Gastrocnemius medialis (tissue), 4 donors: ENCODE measurements around the gene SMYD3. TPM values are rescaled to one million over a fixed set of nuclear protein-coding genes. Genes with fewer than 3 reads are reported as not detected.

Experiments used
- ATAC-seq, 2 donors: fragments of 150-250 bp; one replicate each; pipeline ENCODE4 v1.9.1; 2016
- DNase-seq, 2 donors: peaks; one replicate each; pipeline ENCODE4 v3.0.0-alpha.2; 2019
- H3K27ac ChIP-seq, 4 donors: fragments of 200-600 bp; sonication (generic); 1 replicate in 1 of 4; 2 replicates in 3 of 4; pipeline ENCODE4 v1.5.1; 2016 to 2018; ENCODE audit warnings: mild to moderate bottlenecking in 2 of 4, moderate library complexity in 1 of 4
- H3K27me3 ChIP-seq, 3 donors: fragments of 200-600 bp; sonication (generic) in 2 of 3; 1 replicate in 1 of 3; 2 replicates in 2 of 3; pipeline versions ENCODE4 v1.5.1 to v1.6.0; 2016 to 2019; ENCODE audit warnings: mild to moderate bottlenecking in 1 of 3, moderate library complexity in 1 of 3
- H3K36me3 ChIP-seq, 2 donors: fragments of 200-600 bp; sonication (generic) in 1 of 2; one replicate each; pipeline ENCODE4 v1.5.1; 2017 to 2018
- H3K4me1 ChIP-seq, 2 donors: fragments of 200-600 bp; sonication (generic) in 1 of 2; one replicate each; pipeline ENCODE4 v1.5.1; 2016 to 2017; ENCODE audit warnings: mild to moderate bottlenecking in 2 of 2
- H3K4me3 ChIP-seq, 4 donors: fragments of 200-600 bp; sonication (generic) in 3 of 4; 1 replicate in 1 of 4; 2 replicates in 3 of 4; pipeline ENCODE4 v1.5.1; 2016 to 2019; ENCODE audit warnings: mild to moderate bottlenecking in 2 of 4
- H3K9me3 ChIP-seq, 3 donors: fragments of 200-600 bp; sonication (generic) in 2 of 3; 1 replicate in 1 of 3; 2 replicates in 2 of 3; pipeline ENCODE4 v1.5.1; 2016 to 2019
- CTCF ChIP-seq, 5 experiments: fragments of 450-650 bp in 3 of 5; fragments of 200-600 bp in 2 of 5; sonication (generic) in 2 of 5; IDR thresholded peaks in 4 of 5; conservative IDR thresholded peaks in 1 of 5; 1 replicate in 4 of 5; 2 replicates in 1 of 5; pipeline ENCODE4 v1.5.1; 2016 to 2019; ENCODE audit warnings: antibody characterized with exemption in 5 of 5, mild to moderate bottlenecking in 3 of 5, moderate library complexity in 3 of 5
- POLR2A ChIP-seq, 2 donors: fragments of 450-650 bp; IDR thresholded peaks; one replicate each; pipeline ENCODE4 v1.6.1; 2017; ENCODE audit warnings: antibody characterized with exemption in 2 of 2, mild to moderate bottlenecking in 2 of 2, moderate library complexity in 2 of 2
- in situ Hi-C, 4 donors: fragments of 200-750 bp; cut with MboI; loops; one replicate each; pipeline versions ENCODE4 v1.15.0 to v1.8.0; 2017; ENCODE audit warnings: low sequenced_read_pairs in 4 of 4
- intact Hi-C: fragments of 100-400 bp; cut with DNase I; formaldehyde crosslinking; loops from one replicate; pipeline ENCODE4 v1.15.1; 2023; ENCODE audit warnings: low total_unique reads
- total RNA-seq, 4 donors: library from RNA; depleted of rRNA; stranded (reverse); fragments of >200 nt; gene quantifications; one replicate each; pipeline versions ENCODE4 v1.1.0 to v1.2.3, GENCODE V29; 2016

Gene SMYD3
- total RNA-seq, 4 donors from 2014 or later = 4.4 to 10.3 (median 6.3) TPM

GRCh38 chr1:246195296-246195695 is 311.8 kb downstream of the SMYD3 start:
- H3K36me3 ChIP-seq = no peaks in the 10 kb centered on the region
- no peak for TF ChIP-seq CTCF (IDR thresholded peaks at IDR 0.05 in 4 of 5, conservative IDR thresholded peaks at IDR 0.05 in 1 of 5)
- no peak for TF ChIP-seq POLR2A (IDR thresholded peaks at IDR 0.05)
- H3K4me3 ChIP-seq = no peak overlapping the region
- no peaks in the 10 kb centered on the region for H3K4me1 ChIP-seq
- in situ Hi-C loops (no loop called here), intact Hi-C loops (no loop called here)
- no peaks in the 10 kb centered on the region for H3K27me3 ChIP-seq
- ATAC-seq (no peak), DNase-seq (no peak)
- H3K9me3 ChIP-seq = no peaks in the 10 kb centered on the region
- H3K27ac ChIP-seq = no peak overlapping the region

- intact Hi-C loops (no loop called here), in situ Hi-C loops (no loop called here)
- Histone ChIP-seq H3K4me3 (no peak overlapping the region), H3K36me3 (no peaks in the 10 kb centered on the region), H3K27me3 (no peaks in the 10 kb centered on the region), H3K27ac (no peak overlapping the region), H3K9me3 (no peaks in the 10 kb centered on the region), H3K4me1 (no peaks in the 10 kb centered on the region)
- no peak for DNase-seq
- ATAC-seq = no peak
- TF ChIP-seq CTCF (IDR thresholded peaks at IDR 0.05 in 4 of 5, conservative IDR thresholded peaks at IDR 0.05 in 1 of 5) (no peak), POLR2A (IDR thresholded peaks at IDR 0.05) (no peak)
Measured at GRCh38 chr1:246193537-246193936, 313.5 kb downstream of the SMYD3 start.

GRCh38 chr1:246189126-246189525 is 318.0 kb downstream of the SMYD3 start:
- intact Hi-C loops = no loop called here
- Histone ChIP-seq H3K27me3 (no peaks in the 10 kb centered on the region), H3K36me3 (no peaks in the 10 kb centered on the region), H3K27ac (no peak overlapping the region), H3K9me3 (no peaks in the 10 kb centered on the region), H3K4me1 (peaks cover 0 to under 1% of the 10 kb centered on the region in 2 donors), H3K4me3 (no peak overlapping the region)
- ATAC-seq = no peak
- TF ChIP-seq CTCF (IDR thresholded peaks at IDR 0.05 in 4 of 5, conservative IDR thresholded peaks at IDR 0.05 in 1 of 5) (no peak), POLR2A (IDR thresholded peaks at IDR 0.05) (no peak)
- no peak for DNase-seq
- in situ Hi-C loops = no loop called here

- H3K9me3 ChIP-seq = no peaks in the 10 kb centered on the region
- TF ChIP-seq CTCF (IDR thresholded peaks at IDR 0.05 in 4 of 5, conservative IDR thresholded peaks at IDR 0.05 in 1 of 5) (no peak), POLR2A (IDR thresholded peaks at IDR 0.05) (no peak)
- H3K4me3 ChIP-seq = no peak overlapping the region
- DNase-seq (no peak), ATAC-seq (no peak)
- no peaks in the 10 kb centered on the region for H3K36me3 ChIP-seq
- intact Hi-C loops = no loop called here
- H3K27me3 ChIP-seq = no peaks in the 10 kb centered on the region
- in situ Hi-C loops = no loop called here
- H3K4me1 ChIP-seq = peaks cover 0 to 6% of the 10 kb centered on the region in 2 donors
- no peak overlapping the region for H3K27ac ChIP-seq
Measured at GRCh38 chr1:246187834-246188372, 319.2 kb downstream of the SMYD3 start.

GRCh38 chr1:246184503-246184902 is 322.6 kb downstream of the SMYD3 start:
- H3K27me3 ChIP-seq = no peaks in the 10 kb centered on the region
- no peak for DNase-seq
- H3K4me3 ChIP-seq = no peak overlapping the region
- H3K9me3 ChIP-seq = no peaks in the 10 kb centered on the region
- H3K36me3 ChIP-seq = no peaks in the 10 kb centered on the region
- no peak for TF ChIP-seq CTCF (IDR thresholded peaks at IDR 0.05 in 4 of 5, conservative IDR thresholded peaks at IDR 0.05 in 1 of 5)
- TF ChIP-seq POLR2A (IDR thresholded peaks at IDR 0.05) = no peak
- in situ Hi-C loops = no loop called here
- no peak for ATAC-seq
- no peak overlapping the region for H3K27ac ChIP-seq
- intact Hi-C loops = no loop called here
- peaks cover 0 to 6% of the 10 kb centered on the region in 2 donors for H3K4me1 ChIP-seq
